ENCODE measurements around the gene FOXA3. TPM values are rescaled to one million over a fixed set of nuclear protein-coding genes. Genes with fewer than 3 reads are reported as not detected.

The FOXA3 gene
- total and polyA plus RNA-seq, 2 of the 4 experiments (the other 2 are of a cell fraction) = not detected

GRCh38 chr19:45852983-45853382 lies 11.1 kb upstream of the FOXA3 start:
- no peak overlapping the region for H3K9ac ChIP-seq (ENCODE audit: low read depth, low read length)
- ChIA-PET POLR2A (ENCODE audit: unreplicated experiment) (interaction anchor here (0.6 kb wide), 1 partner anchor 971 kb away, joined by 5 read pairs; no protein-coding TSS in a partner anchor), CTCF (no interaction called here)
- peaks cover 16% of the 10 kb centered on the region for H3K9me1 ChIP-seq (ENCODE audit: insufficient read depth, low read length)
- ATAC-seq (ENCODE audit: low read depth) (no peak), DNase-seq (no peak)
- no peak overlapping the region for H2BK120ac ChIP-seq (ENCODE audit: low read depth, low read length)
- H3K4me1 ChIP-seq (ENCODE audit: control insufficient read depth, insufficient read depth, low read length) = no peaks in the 10 kb centered on the region
- peaks cover 50% of the 10 kb centered on the region for H3K36me3 ChIP-seq (ENCODE audit: control insufficient read depth, insufficient read depth, low read length)
- H2BK5ac ChIP-seq (ENCODE audit: low read depth, low read length, poor library complexity, severe bottlenecking) = no peak overlapping the region
- no peak overlapping the region for H3K4me3 ChIP-seq (ENCODE audit: insufficient read depth, low read depth, low read length)
- H4K8ac ChIP-seq (ENCODE audit: low read depth in 2 of 2, low read length in 2 of 2) = no peak overlapping the region
- TF ChIP-seq RCOR1 (IDR thresholded peaks at IDR 0.05; ENCODE audit: insufficient replicate concordance, low read length) = no peak
- no peak for TF ChIP-seq ELK1 (IDR thresholded peaks at IDR 0.05; ENCODE audit: borderline replicate concordance, low read depth, low read length)
- no peak for TF ChIP-seq CHD1 (IDR thresholded peaks at IDR 0.05; ENCODE audit: low read depth, low read length)
- no peak for TF ChIP-seq SMC3 (IDR thresholded peaks at IDR 0.05; ENCODE audit: low read depth, low read length)
- no peak for TF ChIP-seq USF2 (IDR thresholded peaks at IDR 0.05; ENCODE audit: low read depth, low read length)
- TF ChIP-seq FOS (IDR thresholded peaks at IDR 0.05; ENCODE audit: low read depth, low read length) = no peak
- TF ChIP-seq CEBPB (IDR thresholded peaks at IDR 0.05; ENCODE audit: low read depth, low read length) = no peak
- H2BK15ac ChIP-seq (ENCODE audit: low read depth, low read length) = no peak overlapping the region
- BruUV-seq (replicated peaks) = no TSS peak
- no peak overlapping the region for H3K56ac ChIP-seq (ENCODE audit: extremely low read depth, insufficient read depth, low read length)
- dilution Hi-C loops (cut with HindIII; ENCODE audit: low sequenced_read_pairs, unreplicated experiment) = no loop called here
- no peak overlapping the region for H3K14ac ChIP-seq (replicated peaks; ENCODE audit: low read depth, low read length)
- no peak overlapping the region for H3K4ac ChIP-seq (ENCODE audit: low read depth, low read length)
- H4K20me1 ChIP-seq (ENCODE audit: insufficient read depth, low read length) = peaks cover 36% of the 10 kb centered on the region
- WGBS, 2 experiments (ENCODE audit: extremely low coverage in 2 of 2, insufficient read length in 1 of 2) = 90% methylated on average over 7 of the region's 7 CpGs; no CpG with 5 or more reads in 1 of the 2 experiments
- H2AK9ac ChIP-seq (replicated peaks; ENCODE audit: low read depth, low read length, poor library complexity) = peak overlapping the region; percentile 65
- no peak overlapping the region for H4K91ac ChIP-seq (ENCODE audit: insufficient read depth, low read depth, low read length)
- intact Hi-C loops (cut with micrococcal nuclease) = no loop called here
- H3K27me3 ChIP-seq (ENCODE audit: control insufficient read depth, insufficient read depth, low read length) = no peaks in the 10 kb centered on the region
- H2BK20ac ChIP-seq (ENCODE audit: low read depth, low read length) = no peak overlapping the region
- no peak overlapping the region for H3K18ac ChIP-seq (ENCODE audit: low read depth, low read length)
- no peak overlapping the region for H3K23ac ChIP-seq (ENCODE audit: low read depth, low read length)
- no peak overlapping the region for H3K27ac ChIP-seq (ENCODE audit: insufficient read depth, low read length)
- no peak overlapping the region for H4K5ac ChIP-seq (ENCODE audit: low read depth, low read length)
- no peak overlapping the region for H3K4me2 ChIP-seq (ENCODE audit: low read depth, low read length)
- H2AK5ac ChIP-seq (ENCODE audit: low read depth, low read length) = no peak overlapping the region
- H2AFZ ChIP-seq (replicated peaks; ENCODE audit: low read length, poor library complexity) = no peak overlapping the region
- peaks cover 32 to 60% of the 10 kb centered on the region in 2 experiments for H3K79me1 ChIP-seq (ENCODE audit: low read depth in 1 of 2, low read length in 2 of 2)
- no peaks in the 10 kb centered on the region for H3K9me3 ChIP-seq (ENCODE audit: control insufficient read depth, insufficient read depth, low read length)
- in situ Hi-C loops (cut with MboI; ENCODE audit: low sequenced_read_pairs) = no loop called here

Data from IMR-90 (cell line).